Mesothelial cell of epicardium (in vitro differentiated cells): ENCODE measurements around the gene ATP8A1. TPM values are rescaled to one million over a fixed set of nuclear protein-coding genes. Genes with fewer than 3 reads are reported as not detected.

Source experiments
- DNase-seq, 2 experiments: peaks; one replicate each; pipeline ENCODE4 v3.0.0; 2021; ENCODE audit warnings: low spot score in 2 of 2; ENCODE audit not compliant: unreplicated experiment in 2 of 2
- H3K27ac Mint-ChIP-seq: 2 replicates; pipeline ENCODE4 v1.8.0; 2021; ENCODE audit warnings: mixed read lengths
- H3K27me3 Mint-ChIP-seq: 2 replicates; pipeline ENCODE4 v1.8.0; 2021; ENCODE audit warnings: low read depth, mixed read lengths
- H3K36me3 Mint-ChIP-seq: 2 replicates; pipeline ENCODE4 v1.8.0; 2021; ENCODE audit warnings: mixed read lengths
- H3K4me1 Mint-ChIP-seq: 2 replicates; pipeline ENCODE4 v1.8.0; 2021; ENCODE audit warnings: mixed read lengths
- H3K4me3 Mint-ChIP-seq: 2 replicates; pipeline ENCODE4 v1.8.0; 2021; ENCODE audit warnings: mild to moderate bottlenecking, moderate library complexity, mixed read lengths
- H3K9me3 Mint-ChIP-seq: 2 replicates; pipeline ENCODE4 v1.8.0; 2021; ENCODE audit warnings: mixed read lengths
- CTCF ChIP-seq: fragments of 200-600 bp; sonication (generic); IDR thresholded peaks from one replicate; pipeline ENCODE4 v1.5.0; 2021; ENCODE audit warnings: antibody characterized with exemption; ENCODE audit not compliant: unreplicated experiment
- total RNA-seq: library from RNA; stranded (reverse); gene quantifications from 3 replicates; pipeline ENCODE4 v1.2.1, GENCODE V29; 2021

Gene ATP8A1
- total RNA-seq, 1 donor from 2014 or later: 15.7 TPM

- Mint-ChIP-seq H3K36me3 (no peaks in the 10 kb centered on the region), H3K4me3 (no peak overlapping the region), H3K9me3 (no peaks in the 10 kb centered on the region), H3K27ac (no peak overlapping the region), H3K27me3 (peaks cover 89% of the 10 kb centered on the region), H3K4me1 (peaks cover 36% of the 10 kb centered on the region)
- DNase-seq: no peak
- no peak for TF ChIP-seq CTCF
Measured at GRCh38 chr4:42395595-42395994, 261.3 kb downstream of the ATP8A1 start.

GRCh38 chr4:42392436-42392835, 264.5 kb downstream of the ATP8A1 start:
- Mint-ChIP-seq H3K4me3 (no peak overlapping the region), H3K27ac (no peak overlapping the region), H3K27me3 (peaks cover 61% of the 10 kb centered on the region), H3K9me3 (no peaks in the 10 kb centered on the region), H3K4me1 (peaks cover 21% of the 10 kb centered on the region), H3K36me3 (no peaks in the 10 kb centered on the region)
- no peak for TF ChIP-seq CTCF
- DNase-seq: no peak

- peaks cover 57% of the 10 kb centered on the region for H3K27me3 Mint-ChIP-seq
Measured at GRCh38 chr4:42391981-42392380, 264.9 kb downstream of the ATP8A1 start.

GRCh38 chr4:42391355-42391664, 265.6 kb downstream of the ATP8A1 start:
- Mint-ChIP-seq H3K27ac (no peak overlapping the region), H3K9me3 (peaks cover 3% of the 10 kb centered on the region), H3K4me1 (peaks cover 11% of the 10 kb centered on the region), H3K27me3 (peaks cover 50% of the 10 kb centered on the region), H3K36me3 (no peaks in the 10 kb centered on the region), H3K4me3 (no peak overlapping the region)
- no peak for TF ChIP-seq CTCF
- no peak for DNase-seq

More at GRCh38 chr4:42391981-42392380, 264.9 kb downstream of the ATP8A1 start:
- Mint-ChIP-seq H3K9me3 (no peaks in the 10 kb centered on the region), H3K36me3 (no peaks in the 10 kb centered on the region), H3K27ac (no peak overlapping the region), H3K4me1 (peaks cover 17% of the 10 kb centered on the region), H3K4me3 (no peak overlapping the region)
- DNase-seq: no peak
- no peak for TF ChIP-seq CTCF

- DNase-seq: no peak
- Mint-ChIP-seq H3K9me3 (peaks cover 3% of the 10 kb centered on the region), H3K4me1 (peaks cover 10% of the 10 kb centered on the region), H3K4me3 (no peak overlapping the region), H3K27me3 (peaks cover 45% of the 10 kb centered on the region), H3K27ac (peak overlapping the region; percentile 56), H3K36me3 (no peaks in the 10 kb centered on the region)
- no peak for TF ChIP-seq CTCF
Measured at GRCh38 chr4:42390622-42391354, 266.1 kb downstream of the ATP8A1 start.
